Measurements from ENCODE around the gene SLC35F6.

DNA sequence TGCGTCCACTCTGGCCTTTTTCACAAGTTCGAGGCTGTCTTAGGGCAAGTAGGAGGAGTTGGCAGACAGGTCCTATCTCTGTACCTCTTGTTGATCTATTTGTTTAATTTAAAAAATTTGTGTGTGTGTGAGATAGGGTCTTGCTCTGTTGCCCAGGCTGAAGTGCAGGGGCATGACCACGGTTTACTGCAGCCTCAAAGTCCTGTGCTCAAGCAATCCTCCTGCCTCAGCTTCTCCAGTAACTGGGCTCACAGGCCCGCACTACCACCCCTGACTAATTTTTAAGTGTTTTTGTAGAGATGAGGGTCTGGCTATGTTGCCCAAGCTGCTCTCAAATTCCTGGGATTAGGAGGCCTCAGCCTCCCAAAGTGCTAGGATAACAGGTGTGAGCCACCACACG lies 4.2 kb upstream of the SLC35F6 start:
- no peak for TF ChIP-seq EZH2 (IDR thresholded peaks at IDR 0.05)
- TF ChIP-seq POLR2AphosphoS5 (IDR thresholded peaks at IDR 0.05; ENCODE audit: borderline replicate concordance, low read depth, low read length) = no peak
- no peak for TF ChIP-seq FOXP2 (optimal IDR thresholded peaks at IDR 0.05; ENCODE audit: control extremely low read depth, extremely low read length, insufficient read depth)
